Endothelial cell (in vitro differentiated cells): ENCODE data around the gene AUH. TPM values are rescaled to one million over a fixed set of nuclear protein-coding genes. Genes with fewer than 3 reads are reported as not detected.

ENCODE experiments used
- DNase-seq: peaks from one replicate; pipeline ENCODE4 v3.0.0; 2021; ENCODE audit warnings: low spot score
- H3K27ac Mint-ChIP-seq: one replicate; pipeline ENCODE4 v1.8.0; 2021; ENCODE audit warnings: mixed read lengths, inconsistent platforms; ENCODE audit not compliant: unreplicated experiment
- H3K27me3 Mint-ChIP-seq: one replicate; pipeline ENCODE4 v1.8.0; 2021; ENCODE audit warnings: mild to moderate bottlenecking, moderate library complexity, mixed read lengths, inconsistent platforms; ENCODE audit not compliant: unreplicated experiment
- H3K36me3 Mint-ChIP-seq: one replicate; pipeline ENCODE4 v1.8.0; 2021; ENCODE audit warnings: mild to moderate bottlenecking, low read depth, mixed read lengths, inconsistent platforms; ENCODE audit not compliant: unreplicated experiment
- H3K4me1 Mint-ChIP-seq: one replicate; pipeline ENCODE4 v1.8.0; 2021; ENCODE audit warnings: mild to moderate bottlenecking, mixed read lengths, inconsistent platforms; ENCODE audit not compliant: unreplicated experiment
- H3K4me3 Mint-ChIP-seq: one replicate; pipeline ENCODE4 v1.8.0; 2021; ENCODE audit warnings: mild to moderate bottlenecking, mixed read lengths, inconsistent platforms; ENCODE audit not compliant: unreplicated experiment
- H3K9me3 Mint-ChIP-seq: one replicate; pipeline ENCODE4 v1.8.0; 2021; ENCODE audit warnings: mixed read lengths, inconsistent platforms; ENCODE audit not compliant: unreplicated experiment
- CTCF ChIP-seq: fragments of 200-600 bp; sonication (generic); IDR thresholded peaks from one replicate; pipeline ENCODE4 v1.5.0; 2021; ENCODE audit warnings: antibody characterized with exemption; ENCODE audit not compliant: unreplicated experiment
- total RNA-seq: library from RNA; stranded (reverse); fragmentation: NEBNext Ultra II Directional; extraction: Animal tissue kit (Norgen Biotek cat#: 25700); gene quantifications from one replicate; pipeline ENCODE4 v1.2.1, GENCODE V29; 2021; ENCODE audit not compliant: unreplicated experiment

Gene AUH
- total RNA-seq, 1 donor from 2014 or later = 14.4 TPM

DNA sequence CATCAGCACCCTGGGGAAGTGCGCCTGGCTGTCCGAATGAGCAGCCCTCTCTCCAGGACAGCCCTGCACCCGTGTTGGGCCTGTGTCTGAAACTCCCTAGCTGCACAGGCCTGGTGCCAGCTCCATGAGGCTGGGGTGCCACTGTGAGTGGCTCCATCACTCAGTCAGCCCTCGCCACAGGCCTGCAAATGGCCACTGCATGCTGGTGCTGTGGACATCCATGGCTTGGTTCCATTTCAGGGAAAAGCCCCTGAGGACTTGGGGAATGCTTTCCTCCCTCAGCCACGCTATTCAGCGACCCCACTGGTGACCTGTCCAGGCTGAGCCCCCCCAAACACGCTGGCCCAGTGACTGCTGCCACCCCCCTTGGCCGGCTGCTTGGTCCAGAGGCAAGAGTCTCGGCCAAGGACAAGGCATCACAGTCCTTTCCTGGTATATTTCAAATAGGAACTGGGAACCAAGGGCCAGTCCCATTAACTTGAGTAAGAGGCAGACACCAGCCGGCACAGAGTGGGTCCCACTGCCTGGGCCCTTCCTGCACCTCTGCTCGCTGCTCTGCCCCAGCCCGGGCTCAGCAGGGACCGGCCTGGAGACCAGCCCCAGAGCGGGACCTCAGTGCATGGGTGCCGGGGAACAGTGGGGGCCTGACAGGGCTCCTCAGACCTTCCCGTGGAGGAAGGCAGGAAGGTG is 181.3 kb downstream of the AUH start:
- no peaks in the 10 kb centered on the region for H3K9me3 Mint-ChIP-seq
- no peaks in the 10 kb centered on the region for H3K4me1 Mint-ChIP-seq
- H3K4me3 Mint-ChIP-seq = no peak overlapping the region
- no peak overlapping the region for H3K27ac Mint-ChIP-seq
- H3K36me3 Mint-ChIP-seq = no peaks in the 10 kb centered on the region
- peaks cover 1% of the 10 kb centered on the region for H3K27me3 Mint-ChIP-seq
- no peak for TF ChIP-seq CTCF
- no peak for DNase-seq

DNA sequence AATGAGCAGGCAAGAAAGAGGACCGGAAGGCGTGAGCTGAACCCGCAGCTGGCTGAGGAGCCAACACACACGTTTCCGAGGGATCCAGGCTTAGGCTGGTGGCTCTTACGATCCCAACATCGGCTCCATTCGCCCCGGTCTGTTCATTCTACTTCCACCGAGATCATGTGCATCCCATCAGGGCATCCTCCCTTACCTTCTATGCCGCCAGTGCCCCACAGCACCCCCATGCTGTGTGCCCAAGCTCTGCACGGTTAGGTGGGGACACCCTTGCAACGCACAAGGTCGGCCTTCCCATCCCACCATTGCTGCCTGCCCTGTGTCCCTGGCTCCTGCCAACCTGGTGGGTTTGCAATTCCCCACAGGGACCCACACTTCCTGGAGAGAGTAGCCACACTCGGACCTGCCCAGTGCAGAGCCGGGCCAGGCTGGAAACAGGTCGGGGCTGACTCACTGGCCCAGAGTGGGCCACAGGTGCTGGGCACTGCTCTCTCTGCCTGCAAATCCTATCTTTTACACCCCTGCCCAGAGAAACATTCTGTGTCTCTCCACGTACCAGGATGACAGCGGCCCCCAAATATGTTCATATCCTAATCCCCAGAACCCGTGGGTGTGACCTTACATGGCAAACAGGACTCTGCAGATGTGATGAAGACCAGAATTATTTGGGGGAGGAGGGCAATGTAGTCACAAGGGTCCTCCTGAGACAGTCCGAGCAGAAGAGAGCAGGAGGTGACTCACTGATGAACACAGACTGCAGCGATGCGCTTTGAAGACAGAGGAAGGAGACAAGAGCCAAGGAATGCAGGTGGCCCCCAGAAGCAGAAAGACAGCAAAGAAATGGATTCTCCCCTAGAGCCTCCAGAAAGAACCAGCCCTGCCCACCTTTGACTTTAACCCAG is 182.2 kb downstream of the AUH start:
- H3K27me3 Mint-ChIP-seq = peaks cover 1% of the 10 kb centered on the region
- no peak for DNase-seq
- H3K27ac Mint-ChIP-seq = no peak overlapping the region
- no peak overlapping the region for H3K4me3 Mint-ChIP-seq
- H3K4me1 Mint-ChIP-seq = no peaks in the 10 kb centered on the region
- H3K36me3 Mint-ChIP-seq = no peaks in the 10 kb centered on the region
- H3K9me3 Mint-ChIP-seq = no peaks in the 10 kb centered on the region
- TF ChIP-seq CTCF = no peak

DNA sequence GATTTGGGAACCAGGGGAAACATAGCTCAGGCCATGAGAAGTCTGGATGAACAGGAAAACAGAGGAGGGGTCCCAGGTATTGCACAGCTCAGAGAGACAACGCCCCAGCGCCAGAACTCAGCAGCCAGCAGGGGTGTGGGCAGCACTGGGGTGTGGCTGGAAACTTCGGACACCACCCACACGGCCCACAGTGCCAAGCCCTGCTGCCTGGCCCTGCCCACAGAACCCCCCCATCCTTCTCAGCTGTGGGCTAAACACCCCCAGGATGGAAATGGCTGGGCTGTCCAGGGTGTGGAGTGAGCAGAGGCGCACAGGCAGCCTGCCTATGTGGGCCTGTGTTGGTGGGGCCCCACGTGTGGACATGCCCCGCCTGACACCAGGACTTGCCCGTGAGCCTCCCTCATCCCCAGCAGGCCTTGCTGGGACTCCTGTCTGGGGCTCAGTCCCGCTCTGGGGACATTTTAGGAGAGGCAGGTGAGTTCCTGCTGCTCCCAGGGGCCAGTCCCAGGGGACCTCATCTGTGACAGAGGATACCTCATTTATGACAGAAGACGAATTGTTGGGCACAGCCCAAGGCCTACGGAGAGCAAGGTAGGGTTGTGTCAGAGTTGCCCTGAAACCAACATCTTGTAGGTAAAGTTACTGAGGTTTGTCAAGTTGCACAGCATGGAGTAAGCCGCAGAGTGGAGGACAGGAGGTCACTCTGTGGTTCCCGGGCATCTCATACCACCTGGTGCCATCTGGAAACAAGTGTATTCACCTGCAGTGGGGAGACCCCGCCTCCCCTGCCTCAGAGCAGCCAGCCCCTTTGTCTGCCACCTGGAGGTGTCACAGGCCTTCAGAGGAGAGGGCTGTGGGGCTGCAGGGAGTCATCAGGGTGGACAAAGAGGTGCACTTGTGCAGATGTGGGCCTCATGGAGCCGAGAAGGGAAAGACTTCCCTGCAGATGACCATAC is 183.2 kb downstream of the AUH start:
- H3K27ac Mint-ChIP-seq = no peak overlapping the region
- DNase-seq = no peak

GRCh38 chr9:91177661-91178280 is 183.9 kb downstream of the AUH start:
- no peaks in the 10 kb centered on the region for H3K4me1 Mint-ChIP-seq
- no peak for DNase-seq
- no peak overlapping the region for H3K4me3 Mint-ChIP-seq
- no peaks in the 10 kb centered on the region for H3K36me3 Mint-ChIP-seq
- H3K9me3 Mint-ChIP-seq = no peaks in the 10 kb centered on the region
- peaks cover 1% of the 10 kb centered on the region for H3K27me3 Mint-ChIP-seq
- no peak for TF ChIP-seq CTCF
- no peak overlapping the region for H3K27ac Mint-ChIP-seq

More for the DNA sequence above, 183.2 kb downstream of the AUH start:
- Mint-ChIP-seq H3K9me3 (no peaks in the 10 kb centered on the region), H3K4me1 (no peaks in the 10 kb centered on the region), H3K4me3 (no peak overlapping the region), H3K36me3 (no peaks in the 10 kb centered on the region), H3K27me3 (peaks cover 1% of the 10 kb centered on the region)
- no peak for TF ChIP-seq CTCF
